Transverse colon (tissue), 3 donors: ENCODE data around the gene CACNB2.

Experiments used
- POLR2A ChIP-seq: fragments of 450-650 bp; IDR thresholded peaks from one replicate; pipeline ENCODE4 v1.6.1; 2016; ENCODE audit warnings: antibody characterized with exemption, mild to moderate bottlenecking, moderate library complexity
- TF ChIP-seq, protein P1 (sequence below), 5 experiments: fragments of 200-600 bp in 3 of 5; fragments of 450-650 bp in 2 of 5; sonication (generic) in 3 of 5; IDR thresholded peaks; 1 replicate in 2 of 5; 2 replicates in 3 of 5; pipeline ENCODE4 v1.5.1; 2016 to 2017; ENCODE audit warnings: antibody characterized with exemption in 5 of 5, inconsistent platforms in 3 of 5, mild to moderate bottlenecking in 2 of 5, moderate library complexity in 1 of 5

- TF ChIP-seq POLR2A = no peak
- TF ChIP-seq, protein P1, sequence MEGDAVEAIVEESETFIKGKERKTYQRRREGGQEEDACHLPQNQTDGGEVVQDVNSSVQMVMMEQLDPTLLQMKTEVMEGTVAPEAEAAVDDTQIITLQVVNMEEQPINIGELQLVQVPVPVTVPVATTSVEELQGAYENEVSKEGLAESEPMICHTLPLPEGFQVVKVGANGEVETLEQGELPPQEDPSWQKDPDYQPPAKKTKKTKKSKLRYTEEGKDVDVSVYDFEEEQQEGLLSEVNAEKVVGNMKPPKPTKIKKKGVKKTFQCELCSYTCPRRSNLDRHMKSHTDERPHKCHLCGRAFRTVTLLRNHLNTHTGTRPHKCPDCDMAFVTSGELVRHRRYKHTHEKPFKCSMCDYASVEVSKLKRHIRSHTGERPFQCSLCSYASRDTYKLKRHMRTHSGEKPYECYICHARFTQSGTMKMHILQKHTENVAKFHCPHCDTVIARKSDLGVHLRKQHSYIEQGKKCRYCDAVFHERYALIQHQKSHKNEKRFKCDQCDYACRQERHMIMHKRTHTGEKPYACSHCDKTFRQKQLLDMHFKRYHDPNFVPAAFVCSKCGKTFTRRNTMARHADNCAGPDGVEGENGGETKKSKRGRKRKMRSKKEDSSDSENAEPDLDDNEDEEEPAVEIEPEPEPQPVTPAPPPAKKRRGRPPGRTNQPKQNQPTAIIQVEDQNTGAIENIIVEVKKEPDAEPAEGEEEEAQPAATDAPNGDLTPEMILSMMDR (IDR thresholded peaks at IDR 0.05) = no peak
Observed at GRCh38 chr10:18571780-18572179, 431.6 kb downstream of the CACNB2 start.
